ENCODE data around the gene ORAI2.

The ORAI2 gene

GRCh38 chr7:102433219-102434038, at the start of gene ORAI2:
Gene ORAI2 (plus strand): TSS chr7:102433575. CDS start chr7:102438957, 5,382 bp downstream.
- no peaks in the 10 kb centered on the region for H3K9me3 ChIP-seq (replicated peaks in 1 of 11)
- H3K9ac ChIP-seq: peak within 1 kb of the TSS; percentile 87 to 98 (median 93)
- no peaks in the 10 kb centered on the region for H3K27me3 ChIP-seq
- H3K36me3 ChIP-seq: peaks cover 20 to 29% (median 28%) of the 10 kb centered on the region in 11 experiments
- H3K4me2 ChIP-seq: peak within 1 kb of the TSS; percentile 95 to 99 (median 98)
- H3K27ac ChIP-seq: peak within 1 kb of the TSS; percentile 72 to 99 (median 95)
- peaks cover 0 to 26% (median 6%) of the 10 kb centered on the region in 11 experiments; a peak in 10 of 22 replicates for H4K20me1 ChIP-seq
- H3K4me3 ChIP-seq: peak within 1 kb of the TSS; percentile 74 to 98 (median 94)
- no peak for TF ChIP-seq Cebpa-rat (IDR thresholded peaks at IDR 0.05)
- peaks cover 62 to 90% (median 88%) of the 10 kb centered on the region in 10 experiments for H3K4me1 ChIP-seq

DNA sequence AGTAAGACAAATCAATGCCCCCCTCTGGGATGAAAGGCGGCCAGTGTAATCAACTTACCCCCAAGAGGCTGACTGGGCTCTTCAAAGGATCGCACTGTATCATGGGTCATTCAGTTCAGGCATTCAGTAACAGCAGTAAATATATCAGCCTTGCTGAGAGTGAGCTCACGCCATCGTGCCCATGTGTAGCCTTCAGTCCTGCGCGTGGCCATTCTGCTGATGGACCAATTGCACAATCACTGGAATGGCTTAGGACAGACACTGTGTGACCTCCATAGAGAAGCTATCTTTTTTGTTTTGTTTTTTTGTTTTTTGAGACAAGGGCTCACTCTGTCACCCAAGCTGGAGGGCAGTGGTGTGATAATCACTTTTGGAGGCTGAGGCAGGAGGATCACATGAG, 46.3 kb upstream of the ORAI2 start:
- peaks cover 24 to 80% (median 56%) of the 10 kb centered on the region in 11 experiments for H3K36me3 ChIP-seq
- no peak overlapping the region for H3K4me2 ChIP-seq
- H3K9ac ChIP-seq: no peak overlapping the region
- H4K20me1 ChIP-seq: peaks cover 0 to 47% (median 16%) of the 10 kb centered on the region in 11 experiments; a peak in 15 of 22 replicates
- peaks cover 0 to 8% (median 0%) of the 10 kb centered on the region in 10 experiments; a peak in 2 of 20 replicates for H3K4me1 ChIP-seq
- no peak overlapping the region for H3K27ac ChIP-seq
- no peak for TF ChIP-seq Cebpa-rat (IDR thresholded peaks at IDR 0.05)
- no peaks in the 10 kb centered on the region for H3K27me3 ChIP-seq
- no peaks in the 10 kb centered on the region for H3K9me3 ChIP-seq (replicated peaks in 1 of 11)
- no peak overlapping the region for H3K4me3 ChIP-seq

DNA sequence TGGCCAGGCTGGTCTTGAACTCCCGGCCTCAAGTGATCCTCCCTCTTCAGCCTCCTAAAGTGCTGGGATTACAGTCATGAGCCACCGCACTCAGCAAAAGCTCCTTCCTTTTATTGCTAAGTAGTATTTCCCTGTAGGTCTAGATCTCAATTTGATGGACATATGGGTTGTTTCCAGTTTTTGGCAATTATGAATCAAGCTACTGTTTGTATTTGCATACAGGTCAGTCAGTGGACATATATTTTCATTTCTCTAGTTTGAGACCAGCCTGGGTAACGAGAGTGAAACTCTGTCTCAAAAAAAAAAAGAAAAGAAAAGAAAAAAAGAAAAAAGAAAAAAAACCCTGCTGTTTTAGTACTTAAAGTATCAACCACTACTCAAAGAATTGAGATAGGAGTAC, 43.6 kb upstream of the ORAI2 start:
- H3K27me3 ChIP-seq: no peaks in the 10 kb centered on the region
- peaks cover 0 to 58% (median 17%) of the 10 kb centered on the region in 11 experiments; a peak in 15 of 22 replicates for H4K20me1 ChIP-seq
- no peak overlapping the region for H3K4me2 ChIP-seq
- peaks cover 0 to 8% (median under 1%) of the 10 kb centered on the region in 10 experiments; a peak in 8 of 20 replicates for H3K4me1 ChIP-seq
- H3K9ac ChIP-seq: no peak overlapping the region
- no peak for TF ChIP-seq Cebpa-rat (IDR thresholded peaks at IDR 0.05)
- H3K27ac ChIP-seq: no peak overlapping the region
- H3K9me3 ChIP-seq (replicated peaks in 1 of 11): no peaks in the 10 kb centered on the region
- peaks cover 22 to 84% (median 61%) of the 10 kb centered on the region in 11 experiments for H3K36me3 ChIP-seq
- H3K4me3 ChIP-seq: no peak overlapping the region

DNA sequence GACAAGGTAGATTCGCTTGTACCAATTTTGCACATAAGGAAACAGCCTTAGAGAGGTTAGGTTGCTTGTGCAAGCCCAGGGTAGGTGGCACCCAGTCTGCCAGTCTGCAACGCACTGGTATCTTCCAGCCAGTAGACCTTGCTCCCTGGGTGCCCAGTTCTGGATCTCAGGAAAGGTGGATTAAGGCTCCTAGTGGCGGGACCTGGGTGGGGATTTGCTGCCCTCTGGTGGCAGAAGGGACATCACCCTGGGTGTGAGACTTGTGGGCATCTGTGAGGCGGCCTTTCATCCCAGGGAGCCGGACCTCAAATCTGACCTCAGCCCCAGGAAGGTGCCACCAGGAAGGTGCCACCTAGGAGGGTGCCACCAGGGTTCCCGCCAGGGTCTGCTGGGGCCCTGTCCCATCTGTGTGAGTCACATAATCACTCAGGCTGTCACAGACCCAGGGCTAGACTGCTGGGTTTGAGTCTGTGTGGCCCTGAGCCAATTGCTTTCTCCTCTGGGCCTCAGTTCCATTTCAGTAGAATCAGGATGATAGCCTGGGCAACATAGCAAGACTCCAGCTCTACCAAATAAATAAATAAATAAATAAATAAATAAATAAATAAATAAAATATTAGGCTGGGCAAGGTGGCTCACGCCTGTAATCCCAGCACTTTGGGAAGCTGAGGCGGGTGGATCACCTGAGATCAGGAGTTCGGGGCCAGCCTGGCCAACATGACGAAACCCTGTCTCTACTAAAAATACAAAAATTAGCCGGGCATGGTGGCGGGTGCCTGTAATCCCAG, 42.5 kb upstream of the ORAI2 start:
- peaks cover 22 to 75% (median 54%) of the 10 kb centered on the region in 11 experiments for H3K36me3 ChIP-seq
- H3K4me1 ChIP-seq: peaks cover 8 to 18% (median 10%) of the 10 kb centered on the region in 10 experiments
- H3K9me3 ChIP-seq (replicated peaks in 1 of 11): no peaks in the 10 kb centered on the region
- no peak overlapping the region for H3K4me3 ChIP-seq
- TF ChIP-seq Cebpa-rat (IDR thresholded peaks at IDR 0.05): no peak
- no peak overlapping the region for H3K27ac ChIP-seq
- H3K27me3 ChIP-seq: no peaks in the 10 kb centered on the region
- no peak overlapping the region for H3K4me2 ChIP-seq
- peaks cover 0 to 67% (median 17%) of the 10 kb centered on the region in 11 experiments; a peak in 14 of 22 replicates for H4K20me1 ChIP-seq
- no peak overlapping the region for H3K9ac ChIP-seq

- no peaks in the 10 kb centered on the region for H3K9me3 ChIP-seq (replicated peaks in 1 of 11)
- no peak for TF ChIP-seq Cebpa-rat (IDR thresholded peaks at IDR 0.05)
- H3K36me3 ChIP-seq: peaks cover 15 to 61% (median 42%) of the 10 kb centered on the region in 11 experiments
Observed at GRCh38 chr7:102392330-102392729, 41.0 kb upstream of the ORAI2 start.

GRCh38 chr7:102393467-102393866, 39.9 kb upstream of the ORAI2 start:
- TF ChIP-seq Cebpa-rat (IDR thresholded peaks at IDR 0.05): no peak
- Histone ChIP-seq H3K4me2 (no peak overlapping the region), H3K27ac (no peak overlapping the region), H3K9ac (no peak overlapping the region), H3K9me3 (replicated peaks in 1 of 11) (no peaks in the 10 kb centered on the region), H3K36me3 (peaks cover 15 to 61% (median 45%) of the 10 kb centered on the region in 11 experiments), H3K4me3 (no peak overlapping the region), H3K27me3 (no peaks in the 10 kb centered on the region), H4K20me1 (peaks cover 0 to 68% (median 21%) of the 10 kb centered on the region in 11 experiments; a peak in 14 of 22 replicates), H3K4me1 (peaks cover 17 to 24% (median 20%) of the 10 kb centered on the region in 10 experiments)

More at GRCh38 chr7:102392330-102392729, 41.0 kb upstream of the ORAI2 start:
- H3K4me1 ChIP-seq: peaks cover 14 to 25% (median 16%) of the 10 kb centered on the region in 10 experiments
- H4K20me1 ChIP-seq: peaks cover 0 to 67% (median 21%) of the 10 kb centered on the region in 11 experiments; a peak in 14 of 22 replicates
- H3K4me3 ChIP-seq: no peak overlapping the region
- no peaks in the 10 kb centered on the region for H3K27me3 ChIP-seq
- no peak overlapping the region for H3K27ac ChIP-seq
- no peak overlapping the region for H3K4me2 ChIP-seq
- H3K9ac ChIP-seq: no peak overlapping the region

GRCh38 chr7:102395592-102395872, 37.8 kb upstream of the ORAI2 start:
- Histone ChIP-seq H3K4me1 (peaks cover 17 to 24% (median 20%) of the 10 kb centered on the region in 10 experiments), H3K36me3 (peaks cover 32 to 69% (median 62%) of the 10 kb centered on the region in 11 experiments), H3K9me3 (replicated peaks in 1 of 11) (no peaks in the 10 kb centered on the region), H3K9ac (peak overlapping the region; percentile 88 to 96 (median 90)), H3K27me3 (no peaks in the 10 kb centered on the region), H3K27ac (peak overlapping the region; percentile 54 to 88 (median 81); a peak in 21 of 22 replicates), H3K4me2 (peak overlapping the region; percentile 81 to 99 (median 94)), H3K4me3 (peak overlapping the region; percentile 83 to 98 (median 90)), H4K20me1 (peaks cover 0 to 57% (median 12%) of the 10 kb centered on the region in 11 experiments; a peak in 15 of 22 replicates)
- TF ChIP-seq Cebpa-rat (IDR thresholded peaks at IDR 0.05): no peak

DNA sequence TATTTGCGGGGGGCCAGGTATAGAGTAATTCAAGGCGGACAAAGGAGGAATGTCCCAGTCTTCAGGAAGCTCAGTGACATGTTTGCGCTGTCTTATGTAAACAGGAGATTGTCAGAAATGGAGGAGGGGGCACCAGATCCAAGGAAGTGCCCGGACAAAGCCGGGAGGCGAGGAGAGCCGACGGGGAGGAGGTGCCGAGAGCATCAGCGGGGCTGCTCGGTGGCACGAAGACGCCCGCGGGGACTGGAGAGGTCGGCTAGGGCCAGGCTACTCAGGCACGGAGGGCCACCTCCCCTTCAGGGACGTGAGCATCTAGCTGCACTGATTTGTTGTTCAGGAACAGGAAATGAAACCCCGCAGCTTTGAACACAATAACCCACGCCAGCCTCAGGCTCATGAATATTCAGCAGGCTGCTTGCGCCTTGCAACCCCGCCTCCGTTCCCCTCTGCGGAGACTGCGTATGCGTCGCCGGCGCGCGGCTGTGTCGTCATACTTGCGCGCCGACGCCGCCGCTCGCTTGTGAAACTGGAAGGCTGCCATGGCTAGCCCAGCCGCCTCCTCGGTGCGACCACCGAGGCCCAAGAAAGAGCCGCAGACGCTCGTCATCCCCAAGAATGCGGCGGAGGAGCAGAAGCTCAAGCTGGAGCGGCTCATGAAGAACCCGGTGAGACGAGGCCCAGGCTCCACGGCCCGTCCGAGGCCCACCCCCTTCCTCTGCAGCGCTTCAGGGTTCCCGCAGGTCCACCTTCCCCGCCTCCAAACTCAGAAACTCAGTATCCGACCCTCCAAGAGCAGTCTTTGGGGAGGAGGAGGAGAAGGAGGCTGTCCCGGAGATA, 37.3 kb upstream of the ORAI2 start, which contains the start of gene PRKRIP1:
TSS of gene PRKRIP1 (plus strand) at position 491 of the 837 bp plus-strand sequence. CDS start at position 540, 49 bp downstream.
- H3K27ac ChIP-seq: peak within 1 kb of the TSS; percentile 77 to 88 (median 82)
- no peaks in the 10 kb centered on the region for H3K9me3 ChIP-seq (replicated peaks in 1 of 11)
- H3K27me3 ChIP-seq: no peaks in the 10 kb centered on the region
- H3K36me3 ChIP-seq: peaks cover 38 to 73% (median 67%) of the 10 kb centered on the region in 11 experiments
- H3K4me1 ChIP-seq: peaks cover 17 to 24% (median 20%) of the 10 kb centered on the region in 10 experiments
- H3K9ac ChIP-seq: peak within 1 kb of the TSS; percentile 88 to 96 (median 90)
- peak within 1 kb of the TSS; percentile 94 to 99 (median 96) for H3K4me2 ChIP-seq
- H3K4me3 ChIP-seq: peak within 1 kb of the TSS; percentile 83 to 98 (median 90)
- H4K20me1 ChIP-seq: peaks cover 0 to 51% (median 7%) of the 10 kb centered on the region in 11 experiments; a peak in 10 of 22 replicates
- TF ChIP-seq Cebpa-rat (IDR thresholded peaks at IDR 0.05): peak in 1 of 11 experiments; percentile 51; a peak in 1 of 22 replicates
